ENCODE data around the gene KLHL28. TPM values are rescaled to one million over a fixed set of nuclear protein-coding genes. Genes with fewer than 3 reads are reported as not detected.

The KLHL28 gene
- total RNA-seq, 1 donor from 2014 or later = 14.0 TPM

DNA sequence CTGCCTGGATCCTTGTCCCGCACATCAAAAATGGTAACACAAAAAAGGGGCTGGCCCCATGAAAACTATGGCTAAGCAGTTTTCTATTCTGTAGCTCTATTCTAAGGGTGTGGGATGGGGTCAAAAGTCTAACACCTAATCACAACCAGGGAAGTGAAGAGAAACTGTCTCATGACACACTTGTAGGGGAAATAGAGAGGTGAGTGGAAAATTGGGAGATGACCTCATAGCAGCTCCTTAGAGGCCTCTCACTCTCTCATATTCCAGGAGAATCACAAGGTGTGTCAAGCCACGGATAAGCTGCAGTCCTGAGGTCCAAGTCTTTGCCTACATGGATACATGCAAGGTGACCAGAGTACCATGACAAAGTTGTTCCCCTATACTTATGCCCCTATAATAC, 10.7 kb downstream of the KLHL28 start:
- Histone ChIP-seq H3K4me3 (ENCODE audit: low read depth, low read length) (no peak overlapping the region), H3K36me3 (ENCODE audit: control insufficient read depth, insufficient read depth, low read length) (peaks cover 2% of the 10 kb centered on the region), H3K27me3 (ENCODE audit: control insufficient read depth, insufficient read depth, low read length) (no peaks in the 10 kb centered on the region)
- no peak for DNase-seq (ENCODE audit: low read depth)
- FAIRE-seq = no peak
- no peak for TF ChIP-seq CTCF (IDR thresholded peaks at IDR 0.05; ENCODE audit: insufficient read depth, low read length, severe bottlenecking)

DNA sequence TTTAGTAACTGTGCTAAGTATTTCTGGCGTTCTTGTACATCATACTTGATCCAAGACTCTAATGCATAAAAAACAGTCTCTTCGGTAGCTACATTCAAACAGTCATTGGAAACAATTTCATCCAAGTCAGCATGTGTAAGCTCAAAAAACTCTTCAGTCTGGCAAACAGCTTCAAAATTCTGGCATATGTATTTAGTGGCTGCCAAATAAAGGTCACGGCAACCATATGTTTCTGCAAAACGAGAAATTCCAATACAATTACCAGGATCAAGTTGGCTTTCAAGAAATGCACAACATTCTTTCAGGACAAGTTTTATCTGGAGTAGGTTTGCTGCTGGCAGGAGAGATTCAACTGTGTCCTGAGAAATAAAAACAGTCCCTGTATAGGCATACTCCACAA, 16.5 kb downstream of the KLHL28 start:
- H3K4me3 ChIP-seq (ENCODE audit: low read depth, low read length) = no peak overlapping the region
- FAIRE-seq (no peak), DNase-seq (ENCODE audit: low read depth) (no peak)
- TF ChIP-seq CTCF (IDR thresholded peaks at IDR 0.05; ENCODE audit: insufficient read depth, low read length, severe bottlenecking) = no peak
- H3K36me3 ChIP-seq (ENCODE audit: control insufficient read depth, insufficient read depth, low read length) = peaks cover 1% of the 10 kb centered on the region
- no peaks in the 10 kb centered on the region for H3K27me3 ChIP-seq (ENCODE audit: control insufficient read depth, insufficient read depth, low read length)

DNA sequence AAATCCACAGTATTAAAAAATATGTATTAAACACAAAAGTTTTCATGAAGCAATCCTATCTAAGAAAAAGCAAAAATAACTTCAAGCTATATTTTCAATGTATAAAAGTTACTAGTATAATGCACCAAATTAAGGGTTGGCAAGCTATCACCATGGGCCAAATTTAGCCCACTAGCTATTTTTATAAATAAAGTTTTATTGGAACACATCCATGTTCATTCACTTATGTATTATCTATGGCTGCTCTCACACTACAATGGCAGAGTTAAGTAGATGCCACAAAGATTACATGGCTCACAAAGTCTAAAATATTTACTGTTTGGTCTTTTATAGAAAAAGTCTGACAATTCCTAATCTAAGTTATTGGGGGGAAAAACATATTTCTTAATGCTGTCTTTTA, 17.6 kb downstream of the KLHL28 start:
- Histone ChIP-seq H3K4me3 (ENCODE audit: low read depth, low read length) (no peak overlapping the region), H3K27me3 (ENCODE audit: control insufficient read depth, insufficient read depth, low read length) (no peaks in the 10 kb centered on the region), H3K36me3 (ENCODE audit: control insufficient read depth, insufficient read depth, low read length) (peaks cover 1% of the 10 kb centered on the region)
- DNase-seq (ENCODE audit: low read depth) (no peak), FAIRE-seq (no peak)
- TF ChIP-seq CTCF (IDR thresholded peaks at IDR 0.05; ENCODE audit: insufficient read depth, low read length, severe bottlenecking) = no peak

- no peak for FAIRE-seq
Measured at GRCh38 chr14:44942436-44942835, 19.3 kb downstream of the KLHL28 start.

GRCh38 chr14:44941591-44941990, 20.2 kb downstream of the KLHL28 start:
- TF ChIP-seq CTCF (IDR thresholded peaks at IDR 0.05; ENCODE audit: insufficient read depth, low read length, severe bottlenecking) = no peak
- no peak overlapping the region for H3K4me3 ChIP-seq (ENCODE audit: low read depth, low read length)
- FAIRE-seq (no peak), DNase-seq (ENCODE audit: low read depth) (no peak)
- no peaks in the 10 kb centered on the region for H3K27me3 ChIP-seq (ENCODE audit: control insufficient read depth, insufficient read depth, low read length)
- H3K36me3 ChIP-seq (ENCODE audit: control insufficient read depth, insufficient read depth, low read length) = peaks cover 1% of the 10 kb centered on the region

More at GRCh38 chr14:44942436-44942835, 19.3 kb downstream of the KLHL28 start:
- Histone ChIP-seq H3K36me3 (ENCODE audit: control insufficient read depth, insufficient read depth, low read length) (peaks cover 1% of the 10 kb centered on the region), H3K4me3 (ENCODE audit: low read depth, low read length) (no peak overlapping the region), H3K27me3 (ENCODE audit: control insufficient read depth, insufficient read depth, low read length) (no peaks in the 10 kb centered on the region)
- no peak for DNase-seq (ENCODE audit: low read depth)
- no peak for TF ChIP-seq CTCF (IDR thresholded peaks at IDR 0.05; ENCODE audit: insufficient read depth, low read length, severe bottlenecking)

- no peak for DNase-seq (ENCODE audit: low read depth)
- H3K27me3 ChIP-seq (ENCODE audit: control insufficient read depth, insufficient read depth, low read length) = no peaks in the 10 kb centered on the region
- H3K36me3 ChIP-seq (ENCODE audit: control insufficient read depth, insufficient read depth, low read length) = peaks cover 1% of the 10 kb centered on the region
- no peak overlapping the region for H3K4me3 ChIP-seq (ENCODE audit: low read depth, low read length)
- FAIRE-seq = no peak
- TF ChIP-seq CTCF (IDR thresholded peaks at IDR 0.05; ENCODE audit: insufficient read depth, low read length, severe bottlenecking) = no peak
Measured at GRCh38 chr14:44940944-44941343, 20.8 kb downstream of the KLHL28 start.

All from bronchial epithelial cell (primary cell).